NT2/D1 (cell line): ENCODE results near the gene KAT7.

Experiments used
- DNase-seq: peaks from one replicate; pipeline ENCODE4 v3.0.0-alpha.2; 2011; ENCODE audit warnings: low read depth, low spot score
- H3K27me3 ChIP-seq: 2 replicates; pipeline ENCODE4 v1.6.0; 2011; ENCODE audit warnings: mild to moderate bottlenecking; ENCODE audit not compliant: insufficient read length, insufficient read depth
- H3K36me3 ChIP-seq: 2 replicates; pipeline ENCODE4 v1.6.1; 2011; ENCODE audit warnings: mild to moderate bottlenecking, low read length, mixed read lengths; ENCODE audit not compliant: insufficient read depth, insufficient read length
- H3K4me1 ChIP-seq: 2 replicates; pipeline ENCODE4 v1.5.1; 2011; ENCODE audit not compliant: insufficient read depth, insufficient read length
- H3K4me3 ChIP-seq: 2 replicates; pipeline ENCODE4 v1.5.1; 2011; ENCODE audit warnings: low read depth; ENCODE audit not compliant: insufficient read length
- H3K9ac ChIP-seq: 2 replicates; pipeline ENCODE4 v1.6.0; 2011; ENCODE audit warnings: low read depth; ENCODE audit not compliant: insufficient read length
- H3K9me3 ChIP-seq: 2 replicates; pipeline ENCODE4 v1.5.1; 2011; ENCODE audit warnings: mild to moderate bottlenecking, low read length; ENCODE audit not compliant: insufficient read depth
- SUZ12 ChIP-seq: IDR thresholded peaks from 2 replicates; pipeline ENCODE4 v1.6.1; 2011; ENCODE audit not compliant: insufficient read length, insufficient read depth; ENCODE audit errors: extremely low read depth
- YY1 ChIP-seq: IDR thresholded peaks from 2 replicates; pipeline ENCODE4 v1.6.1; 2011; ENCODE audit not compliant: insufficient read length, insufficient read depth
- ZNF274 ChIP-seq: IDR thresholded peaks from 2 replicates; pipeline ENCODE4 v1.6.1; 2011; ENCODE audit warnings: mild to moderate bottlenecking, low read depth, low read length

KAT7 gene

GRCh38 chr17:49788478-49789242, at the start of gene KAT7:
KAT7 (plus strand) TSS chr17:49788681; CDS start chr17:49788835, 154 bp downstream.
- TF ChIP-seq SUZ12 (no peak), YY1 (peak; percentile 99)
- H3K9ac ChIP-seq, result peak within 1 kb of the TSS; percentile 100
- no peaks in the 10 kb centered on the region for H3K27me3 ChIP-seq
- H3K4me3 ChIP-seq, result peak within 1 kb of the TSS; percentile 100
- peaks cover 32% of the 10 kb centered on the region for H3K36me3 ChIP-seq
- no peaks in the 10 kb centered on the region for H3K4me1 ChIP-seq
- H3K9me3 ChIP-seq, result no peaks in the 10 kb centered on the region
- peak; percentile 94 for DNase-seq

GRCh38 chr17:49739641-49740271, 48.7 kb upstream of the KAT7 start:
- Histone ChIP-seq H3K36me3 (no peaks in the 10 kb centered on the region), H3K9ac (no peak overlapping the region), H3K4me1 (no peaks in the 10 kb centered on the region), H3K4me3 (no peak overlapping the region), H3K9me3 (no peaks in the 10 kb centered on the region), H3K27me3 (no peaks in the 10 kb centered on the region)
- no peak for DNase-seq
- TF ChIP-seq SUZ12 (no peak), YY1 (no peak), ZNF274 (no peak)

- DNase-seq, result no peak
- Histone ChIP-seq H3K27me3 (no peaks in the 10 kb centered on the region), H3K4me3 (no peak overlapping the region), H3K36me3 (no peaks in the 10 kb centered on the region), H3K9ac (no peak overlapping the region), H3K4me1 (no peaks in the 10 kb centered on the region), H3K9me3 (no peaks in the 10 kb centered on the region)
- TF ChIP-seq YY1 (no peak), SUZ12 (no peak), ZNF274 (no peak)
These were observed 47.3 kb upstream of the KAT7 start for GRCh38 chr17:49741009-49741691.

- Histone ChIP-seq H3K36me3 (no peaks in the 10 kb centered on the region), H3K9me3 (no peaks in the 10 kb centered on the region), H3K9ac (no peak overlapping the region), H3K4me1 (no peaks in the 10 kb centered on the region), H3K4me3 (no peak overlapping the region), H3K27me3 (no peaks in the 10 kb centered on the region)
- no peak for DNase-seq
- TF ChIP-seq SUZ12 (no peak), ZNF274 (no peak), YY1 (no peak)
These were observed 46.8 kb upstream of the KAT7 start for GRCh38 chr17:49741692-49742076.

- no peaks in the 10 kb centered on the region for H3K36me3 ChIP-seq
- H3K9me3 ChIP-seq, result no peaks in the 10 kb centered on the region
- H3K4me1 ChIP-seq, result no peaks in the 10 kb centered on the region
- DNase-seq, result no peak
- H3K4me3 ChIP-seq, result no peak overlapping the region
- no peaks in the 10 kb centered on the region for H3K27me3 ChIP-seq
- no peak overlapping the region for H3K9ac ChIP-seq
- no peak for TF ChIP-seq SUZ12
- TF ChIP-seq YY1, result no peak
- TF ChIP-seq ZNF274, result no peak
These were observed 46.3 kb upstream of the KAT7 start for GRCh38 chr17:49742166-49742638.

GRCh38 chr17:49745175-49746139, 43.0 kb upstream of the KAT7 start:
- no peaks in the 10 kb centered on the region for H3K4me1 ChIP-seq
- no peaks in the 10 kb centered on the region for H3K9me3 ChIP-seq
- H3K9ac ChIP-seq, result no peak overlapping the region
- peaks cover 9% of the 10 kb centered on the region for H3K36me3 ChIP-seq
- no peak for DNase-seq
- no peaks in the 10 kb centered on the region for H3K27me3 ChIP-seq
- TF ChIP-seq SUZ12, result no peak
- no peak for TF ChIP-seq ZNF274
- no peak for TF ChIP-seq YY1
- no peak overlapping the region for H3K4me3 ChIP-seq
